Stimulated activated CD8-positive, alpha-beta memory T cell treated with anti-CD3 and anti-CD28 coated beads, Interleukin-15, amount 100 ng/mL, for 4 hours (primary cell): ENCODE measurements around the gene OMD.
A peak's percentile ranks its signal among the peaks of the same experiment; 100 is the strongest.
"Not testable (repeated sequence)": the region's sequence is repeated elsewhere in the genome, so short reads cannot be mapped to it uniquely, and the experiment has no call there.

Experiments used
- DNase-seq, 2 donors: peaks; one replicate each; pipeline ENCODE4 v3.0.0-alpha.2; 2020; ENCODE audit warnings: low read depth in 2 of 2

Gene OMD

DNA sequence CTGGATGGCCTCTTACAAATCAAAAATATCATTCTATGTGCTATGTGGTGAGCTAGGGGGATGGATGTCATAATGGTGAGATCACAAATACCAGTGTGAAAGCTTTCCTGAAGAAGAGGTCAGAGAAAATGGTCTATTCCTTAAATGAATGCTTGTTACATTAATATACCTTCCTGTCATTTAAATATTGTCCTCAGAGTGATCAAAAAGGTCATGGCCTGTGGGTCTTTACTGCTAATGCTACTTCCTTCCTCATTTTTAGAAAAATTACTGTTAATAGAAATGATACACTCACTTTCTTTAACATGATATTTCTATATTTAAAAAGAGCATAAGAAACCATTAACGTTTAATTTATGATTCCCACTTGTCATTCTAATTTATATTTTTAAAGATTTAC, 9.7 kb downstream of the OMD start:
- DNase-seq, result no peak

DNA sequence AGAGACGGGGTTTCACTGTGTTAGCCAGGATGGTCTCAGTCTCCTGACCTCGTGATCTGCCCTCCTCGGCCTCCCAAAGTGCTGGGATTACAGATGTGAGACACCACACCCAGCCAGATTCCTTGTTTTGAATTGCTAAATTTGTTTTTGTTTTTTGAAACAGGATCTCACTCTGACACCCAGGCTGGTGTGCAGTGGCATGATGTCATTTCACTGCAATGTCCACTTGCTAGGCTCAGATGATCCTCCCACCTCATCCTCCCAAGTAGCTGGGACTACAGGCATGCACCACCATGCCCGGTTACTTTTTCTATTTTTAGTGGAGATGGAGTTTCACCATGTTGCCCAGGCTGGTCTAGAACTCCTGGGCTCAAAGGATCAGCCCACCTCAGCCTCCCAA, 13.1 kb downstream of the OMD start:
- DNase-seq, result not testable (repeated sequence)

DNA sequence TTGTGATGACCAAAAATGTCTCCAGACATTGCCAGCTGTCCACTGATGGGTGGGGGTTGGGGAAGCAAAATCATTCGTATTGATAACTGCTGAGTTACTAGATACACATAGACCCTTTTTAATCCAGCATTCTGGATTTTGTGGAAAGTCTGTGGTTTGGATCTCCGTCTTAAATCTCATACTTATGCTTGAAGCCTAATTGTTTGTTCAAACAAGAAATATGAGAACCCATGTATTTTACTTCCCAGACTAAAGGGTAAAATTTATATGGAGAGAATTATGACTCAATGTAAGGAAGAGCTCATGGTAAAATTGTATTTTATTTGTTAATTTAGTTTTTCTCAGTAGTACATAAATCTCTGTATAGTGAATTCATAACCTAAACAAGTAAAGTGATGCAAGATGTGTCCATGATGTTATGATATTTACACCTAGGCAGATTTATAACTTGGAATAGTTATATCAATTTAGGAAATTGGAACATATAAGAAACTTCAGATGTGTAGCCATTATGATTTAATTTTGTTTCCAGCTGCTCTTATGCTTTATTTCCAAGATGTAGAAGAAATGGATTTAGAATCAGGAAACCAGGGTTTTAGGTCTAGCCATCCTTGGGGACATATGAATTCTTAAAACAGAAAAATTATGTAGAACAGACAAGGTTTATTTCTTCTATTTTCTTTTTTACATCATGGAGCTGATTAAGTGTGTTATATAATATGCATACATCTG, 15.4 kb downstream of the OMD start:
- no peak for DNase-seq

DNA sequence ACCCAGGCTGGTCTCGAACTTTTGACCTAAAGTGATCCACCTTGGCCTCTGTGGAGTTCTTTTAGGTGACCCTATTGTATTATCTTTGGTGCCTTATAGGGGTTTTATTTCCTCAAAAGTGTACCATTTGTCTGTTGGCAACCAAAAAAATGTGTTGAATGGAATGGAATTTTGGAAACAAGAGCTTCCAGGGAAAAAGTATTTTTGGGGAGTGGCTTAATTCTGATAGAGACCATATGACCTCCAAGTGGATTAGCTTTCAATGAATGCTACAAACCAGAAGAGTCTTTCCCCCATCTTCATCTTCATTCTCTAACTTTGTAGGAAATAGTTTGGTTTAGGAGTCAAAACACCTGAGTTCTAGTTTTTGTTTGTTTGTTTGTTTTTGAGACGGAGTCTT, 16.5 kb downstream of the OMD start:
- DNase-seq, result no peak

DNA sequence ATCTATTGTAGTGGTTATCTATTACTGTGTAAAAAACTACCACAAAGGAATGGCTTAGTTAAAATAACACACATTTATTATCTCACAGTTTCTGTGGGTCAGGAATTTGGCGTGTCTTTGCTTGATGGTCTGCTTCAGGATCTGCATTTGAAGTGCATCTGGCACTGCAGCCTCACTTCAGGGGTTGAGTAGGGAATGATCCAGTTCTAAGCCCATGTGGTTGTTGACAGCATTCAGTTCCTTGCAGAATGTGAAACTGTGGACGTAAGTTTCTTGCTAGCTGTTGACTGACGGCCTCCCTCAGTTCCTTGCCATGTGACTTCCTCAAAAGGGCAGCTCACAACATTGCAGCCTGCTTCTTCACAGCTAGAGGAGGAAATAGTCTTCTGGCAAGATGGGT, 17.8 kb downstream of the OMD start:
- peak in 1 of 2 donors; percentile 2 for DNase-seq

DNA sequence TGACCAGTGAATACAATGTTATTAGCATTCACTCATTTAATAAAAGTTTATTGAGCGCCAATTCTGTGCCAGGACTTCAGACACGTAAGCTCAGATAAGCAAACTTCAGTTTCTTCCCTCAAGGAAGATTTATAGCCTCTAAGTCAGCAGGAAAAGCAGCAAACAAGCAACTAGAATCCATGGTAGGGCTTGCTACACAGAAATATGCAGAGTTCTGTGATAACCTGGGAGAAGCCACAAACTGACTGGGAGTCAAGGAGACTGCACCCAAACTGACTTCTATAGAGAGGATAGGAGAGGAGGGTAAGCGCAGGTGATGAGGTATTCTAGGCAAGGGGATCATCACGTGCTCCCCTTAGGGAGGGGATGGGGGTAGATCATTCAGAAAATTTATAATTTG, 18.5 kb downstream of the OMD start:
- DNase-seq, result no peak

DNA sequence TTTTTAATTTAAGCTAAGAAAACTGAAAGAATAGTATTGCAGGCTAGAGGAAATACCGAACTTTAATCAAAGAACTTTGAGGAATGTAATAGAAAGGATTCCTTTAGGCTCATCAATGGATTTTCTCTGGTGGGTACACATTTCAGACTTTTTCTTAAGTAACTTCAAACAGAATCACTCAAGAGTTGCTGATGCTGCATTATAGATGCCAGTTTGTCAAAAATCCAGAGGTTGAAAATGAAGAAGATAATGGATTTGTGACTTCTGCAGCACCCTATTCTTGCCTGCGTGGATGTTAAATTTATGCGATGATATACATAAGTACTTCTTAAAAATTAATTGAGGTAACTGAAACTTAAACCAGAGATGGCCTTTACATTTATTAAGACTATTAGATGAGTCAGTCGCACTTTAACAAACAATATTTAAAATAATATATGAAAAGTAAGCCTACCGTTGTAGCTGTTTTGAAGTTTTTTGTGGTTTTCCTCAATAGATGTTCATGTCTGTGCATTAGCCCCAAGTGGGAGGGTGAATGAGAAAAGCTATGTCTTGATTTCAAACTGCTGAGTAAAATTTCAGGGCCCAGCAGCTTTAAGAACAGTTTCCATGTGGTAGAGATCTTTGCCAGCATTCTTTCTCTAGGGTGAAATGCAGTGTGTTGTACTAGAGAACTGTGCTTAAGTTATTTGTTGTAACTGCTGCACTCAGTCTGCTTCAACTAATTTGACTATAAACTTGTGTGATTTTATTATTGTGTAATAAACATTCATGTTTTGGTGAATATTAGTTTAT, 20.0 kb downstream of the OMD start, which contains the start of gene OGN:
Gene OGN (minus strand): TSS at position 537 of the 795 bp plus-strand sequence. CDS start 1,171 bp downstream, outside the sequence.
- no peak for DNase-seq

DNA sequence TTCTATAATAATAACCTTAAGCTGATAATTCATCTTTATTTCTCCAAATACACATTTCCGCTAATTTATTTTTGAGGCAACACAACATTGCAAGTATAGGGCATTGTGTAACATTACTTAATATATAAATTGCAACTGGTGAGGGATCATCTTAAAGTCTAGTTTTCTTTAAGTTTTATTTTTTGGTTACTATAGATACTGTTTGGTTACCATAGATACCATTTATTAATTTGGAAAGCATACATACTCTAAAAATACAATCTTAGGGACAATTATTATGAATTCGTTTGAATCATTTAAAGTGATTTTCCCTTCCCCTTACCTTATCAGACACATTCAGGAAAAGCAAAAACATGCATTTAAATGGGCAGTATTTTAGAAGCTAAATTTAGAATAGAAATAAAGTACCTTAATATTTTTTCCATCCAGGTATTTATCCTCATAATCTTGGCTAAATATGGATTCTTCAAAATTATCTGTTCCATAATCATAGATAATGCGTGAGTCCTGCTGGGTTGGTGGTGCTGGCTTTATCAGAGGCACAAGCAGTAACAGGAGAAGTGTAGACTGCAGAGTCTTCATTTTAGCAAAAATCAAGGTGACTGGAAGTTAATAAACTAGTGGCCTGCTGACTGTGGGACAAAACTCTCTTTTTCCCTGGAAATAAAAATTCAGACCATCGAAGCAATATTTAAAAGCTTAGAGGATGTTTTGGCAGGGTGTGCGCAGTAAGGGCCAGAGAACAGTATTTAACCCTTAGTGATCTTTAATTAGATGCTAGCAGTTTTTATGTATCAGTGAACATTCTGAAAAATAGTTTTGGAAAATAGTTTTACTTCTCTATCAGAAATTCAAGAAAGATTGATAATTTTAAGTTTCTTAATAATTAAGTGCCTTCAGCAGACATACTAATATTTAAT, 21.2 kb downstream of the OMD start:
- no peak for DNase-seq

DNA sequence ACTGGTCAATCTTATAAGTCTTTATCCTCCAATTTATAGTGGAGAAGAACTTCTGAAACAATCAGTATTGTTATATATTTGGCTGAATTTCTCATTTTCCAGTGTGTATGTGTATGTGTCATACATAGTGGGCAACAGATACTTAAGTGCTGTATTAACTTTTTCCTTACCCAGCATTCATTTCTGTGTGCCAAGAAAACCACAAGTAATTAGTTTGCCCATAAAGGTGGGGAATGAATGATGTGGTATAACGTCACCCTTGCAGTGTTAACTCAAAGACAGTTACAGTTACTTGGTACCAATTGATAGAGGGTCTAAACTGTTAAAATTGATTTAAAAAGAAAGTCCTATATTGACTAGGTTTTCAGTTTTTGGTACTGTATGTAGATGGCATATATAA, 21.9 kb downstream of the OMD start:
- DNase-seq, result no peak

DNA sequence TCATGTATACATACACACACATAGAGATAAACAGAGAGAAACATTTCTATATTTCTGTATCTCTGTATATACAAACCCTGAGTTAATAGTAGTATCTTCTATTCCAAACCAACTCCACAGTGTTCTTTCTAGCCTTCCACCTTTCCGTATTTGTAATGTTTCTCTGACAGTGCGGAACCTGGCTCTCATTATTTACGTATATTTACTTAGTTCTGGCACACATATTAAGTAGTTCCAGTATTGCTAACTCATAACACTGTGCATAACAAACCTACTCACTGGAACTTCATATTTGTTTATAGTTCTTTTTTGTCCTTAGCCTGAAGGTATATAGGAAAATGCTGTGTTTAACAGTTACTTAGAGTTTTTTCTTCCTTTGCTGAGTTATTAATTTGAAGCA, 26.4 kb downstream of the OMD start:
- DNase-seq, result no peak

DNA sequence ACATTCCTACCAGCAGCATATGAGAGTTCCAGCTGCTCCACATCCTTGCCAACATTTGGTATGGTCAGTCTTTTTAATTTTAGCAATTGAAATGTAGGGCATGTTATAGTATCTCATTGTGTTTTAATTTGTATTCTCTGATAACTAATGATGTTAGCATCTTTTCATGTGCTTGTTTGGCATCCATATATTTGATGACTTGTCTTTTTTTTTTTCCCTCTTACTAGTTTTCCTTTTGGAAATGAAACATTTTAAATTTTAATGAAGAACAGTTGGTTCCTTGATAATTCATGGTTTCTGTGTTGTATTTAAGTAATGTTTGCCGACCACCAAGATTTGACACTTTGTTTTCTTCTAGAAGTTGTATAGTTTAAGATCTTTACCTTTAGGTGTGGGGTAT, 28.7 kb downstream of the OMD start:
- DNase-seq, result no peak

DNA sequence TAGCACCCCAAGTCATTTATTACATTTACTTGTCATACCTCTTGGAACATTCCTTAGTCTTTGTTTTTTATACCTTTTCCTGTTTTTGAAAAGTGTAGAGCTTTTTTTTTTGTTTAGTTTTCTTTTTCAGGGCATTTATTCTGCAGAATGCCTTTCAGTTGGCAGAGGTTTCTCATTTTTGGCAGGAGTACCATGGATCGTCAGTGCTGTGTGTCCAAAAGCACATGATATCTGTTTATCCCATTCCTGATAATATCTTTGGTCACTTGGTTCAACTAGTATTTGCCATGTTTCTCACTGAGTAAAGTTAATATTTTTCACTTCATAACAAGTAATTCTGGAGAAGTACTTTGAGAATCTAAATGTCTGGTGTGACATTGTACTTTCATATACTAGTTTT, 30.6 kb downstream of the OMD start:
- no peak for DNase-seq

DNA sequence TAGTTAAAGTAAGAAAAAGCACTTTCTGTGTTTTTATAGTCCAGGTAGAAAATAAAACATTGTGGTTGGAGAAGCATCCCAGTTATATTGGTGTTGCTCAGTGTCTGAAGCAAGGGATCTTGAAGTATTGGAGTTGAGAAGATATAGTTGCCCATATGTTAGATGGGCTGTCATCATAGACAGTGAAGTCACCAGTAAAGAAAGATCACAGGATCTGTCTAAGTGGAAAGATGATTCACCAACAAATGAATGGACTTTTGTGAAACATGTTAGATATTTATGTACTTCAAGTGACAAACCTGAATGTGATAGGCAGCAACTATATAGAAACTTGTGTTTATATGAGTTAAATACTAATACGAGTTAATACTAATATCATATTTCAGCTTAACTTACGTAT, 31.6 kb downstream of the OMD start:
- DNase-seq, result no peak

DNA sequence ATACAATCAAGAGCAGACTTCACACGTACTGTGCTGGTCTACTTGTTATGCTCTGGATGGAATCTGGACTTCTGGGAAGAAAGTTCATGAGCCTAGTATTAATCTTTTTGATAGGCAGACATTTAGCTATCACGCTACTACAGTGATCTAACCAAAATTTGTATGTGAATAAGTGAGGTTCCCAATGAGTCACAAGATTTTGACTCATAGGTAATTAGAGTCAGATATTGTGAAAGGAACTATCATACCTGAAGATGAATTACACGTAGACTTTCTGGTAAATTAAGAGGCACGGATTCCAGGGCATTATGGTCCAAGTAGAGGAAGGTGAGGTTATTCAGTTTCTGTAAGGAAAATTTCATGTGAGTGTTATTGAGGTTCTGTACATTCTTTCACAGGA, 38.3 kb downstream of the OMD start:
- no peak for DNase-seq

DNA sequence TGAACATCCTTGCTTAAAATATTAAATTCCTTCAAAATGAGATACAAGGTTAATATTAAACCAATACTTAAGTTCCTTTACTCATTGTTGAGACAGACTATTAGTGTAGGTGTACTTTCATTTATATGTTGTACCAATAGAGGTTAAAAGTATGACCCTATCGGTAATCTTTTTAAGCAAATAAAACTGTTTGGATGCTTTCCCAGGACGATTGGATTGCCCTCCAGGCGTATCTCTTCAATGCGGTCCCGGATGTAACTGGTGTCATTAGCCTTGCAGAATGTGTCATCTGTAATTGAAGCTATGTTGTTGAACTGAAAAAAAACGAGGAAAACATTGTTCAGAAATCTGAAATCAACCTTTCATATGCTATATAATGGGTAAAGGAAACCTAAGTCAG, 38.8 kb downstream of the OMD start:
- no peak for DNase-seq

DNA sequence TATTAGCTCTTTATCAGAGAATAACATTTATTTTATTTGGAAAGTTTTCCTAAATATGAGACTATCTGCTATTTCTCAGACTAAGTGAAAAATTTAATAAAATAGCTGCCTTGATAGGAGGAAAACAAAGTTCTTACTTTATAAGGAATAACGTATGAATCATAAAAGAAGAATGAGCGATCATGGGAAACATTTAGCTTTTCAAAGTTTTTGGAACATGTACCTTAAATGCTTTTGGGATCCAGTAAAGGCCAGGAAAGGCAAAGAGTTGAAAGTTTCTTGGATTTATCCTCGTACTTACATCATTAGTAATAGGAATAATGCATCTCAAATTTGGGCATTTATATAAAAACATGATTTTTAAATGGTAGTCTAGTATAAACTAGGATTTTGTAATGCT, 39.3 kb downstream of the OMD start:
- DNase-seq, result no peak

DNA sequence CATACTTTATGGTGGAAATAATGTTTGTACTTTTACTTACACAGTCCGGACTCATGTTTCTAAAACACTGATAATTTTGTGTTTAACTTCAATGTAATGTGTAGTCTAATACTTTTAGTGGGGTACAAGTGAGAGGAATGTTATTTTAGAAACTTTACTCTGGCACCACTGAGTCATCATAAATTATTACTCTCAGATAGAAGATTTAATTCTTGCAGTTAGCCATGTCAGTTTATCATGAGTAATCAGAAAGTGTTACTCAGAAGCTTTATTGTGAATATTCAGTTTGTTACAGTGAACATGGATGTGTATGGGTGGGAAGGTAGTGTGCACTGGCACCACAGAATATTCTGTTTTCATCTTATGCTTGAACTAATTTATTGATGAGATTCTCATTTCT, 39.9 kb downstream of the OMD start:
- no peak for DNase-seq

DNA sequence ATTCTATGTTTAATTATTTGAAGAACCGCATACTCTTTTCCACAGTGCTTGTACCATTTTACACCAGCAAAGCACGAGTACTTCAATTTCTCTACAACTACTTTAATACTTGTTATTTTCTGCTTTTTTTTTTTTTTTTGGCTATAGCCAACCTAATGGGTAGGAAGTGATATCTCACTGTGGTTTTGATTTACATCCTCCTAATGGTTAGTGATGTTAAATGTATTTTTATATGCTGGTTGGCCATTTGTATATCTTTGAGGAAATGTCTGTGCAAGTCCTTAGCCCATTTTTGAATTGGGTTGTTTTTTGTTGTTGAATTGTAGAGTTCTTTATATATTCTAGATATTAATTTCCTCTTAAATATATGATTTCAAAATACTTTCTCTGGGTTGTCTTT, 42.5 kb downstream of the OMD start:
- no peak for DNase-seq

DNA sequence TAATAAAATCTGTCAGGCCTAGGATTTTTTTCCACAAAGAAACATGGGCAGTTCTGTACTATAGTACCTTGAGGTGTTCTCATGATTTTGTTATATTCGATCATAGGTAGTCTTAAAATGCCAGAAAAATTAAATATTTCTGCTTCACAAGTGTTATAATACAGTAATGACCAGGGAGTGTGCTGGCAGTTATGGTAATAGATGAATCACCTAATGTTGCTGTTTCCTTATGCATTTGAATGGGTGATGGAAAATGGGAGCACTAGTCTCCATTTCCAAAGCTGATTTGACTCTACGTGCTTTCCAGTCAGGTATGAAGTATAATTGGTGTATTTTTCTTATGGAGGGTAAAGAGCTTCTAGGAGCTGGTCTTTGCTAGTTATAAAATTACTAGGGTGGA, 43.7 kb downstream of the OMD start:
- no peak for DNase-seq

DNA sequence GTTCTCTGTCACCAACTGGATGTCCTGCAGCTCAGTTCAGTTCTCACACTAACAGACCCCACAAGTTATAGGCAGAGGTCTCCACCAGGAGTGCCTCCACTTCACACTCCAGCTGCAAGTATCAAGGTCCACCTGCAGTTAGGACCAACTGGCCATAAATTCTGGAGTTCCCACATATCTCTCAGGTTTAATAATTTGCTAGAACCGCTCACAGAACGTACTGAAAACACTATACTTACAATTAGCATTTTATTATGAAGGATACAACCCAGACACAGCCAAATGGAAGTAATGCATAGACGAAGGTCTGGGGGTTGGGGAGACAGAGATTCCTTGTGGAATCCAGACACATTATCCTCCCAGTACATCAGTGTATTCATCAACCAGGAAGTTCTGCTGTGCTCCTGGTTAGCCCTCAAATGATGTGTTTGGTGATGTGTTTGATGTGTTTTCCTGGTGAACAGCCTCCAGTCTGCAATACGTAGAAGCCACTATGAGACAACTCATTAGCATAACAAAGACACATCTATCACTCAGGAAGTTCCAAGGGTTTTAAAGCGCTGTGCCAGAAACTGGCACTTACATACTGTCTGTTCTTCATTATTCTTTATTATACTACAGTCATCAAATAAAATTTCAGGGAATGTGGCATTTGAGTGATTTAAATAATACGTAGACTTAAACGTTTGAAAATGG, 45.3 kb downstream of the OMD start:
- no peak for DNase-seq

DNA sequence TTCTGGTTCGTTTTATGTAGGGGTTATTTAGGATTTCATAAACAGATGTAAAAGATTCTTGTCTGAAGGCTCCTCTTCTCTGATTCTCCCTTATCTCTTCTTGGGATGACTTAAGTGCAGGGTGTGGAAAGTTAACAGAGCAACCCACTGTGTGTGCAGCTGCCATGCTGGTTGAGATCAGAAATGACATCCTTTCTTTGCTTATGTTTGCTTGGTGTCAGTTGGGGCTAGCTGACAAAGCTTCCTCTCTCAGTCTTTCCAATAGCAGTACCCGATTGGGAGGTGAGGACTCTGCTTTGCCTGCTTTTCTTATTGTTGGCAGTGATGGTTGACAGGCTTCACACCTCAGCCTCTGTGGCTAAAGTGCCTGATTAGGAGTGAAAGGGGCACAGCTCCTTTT, 46.4 kb downstream of the OMD start:
- DNase-seq, result no peak

DNA sequence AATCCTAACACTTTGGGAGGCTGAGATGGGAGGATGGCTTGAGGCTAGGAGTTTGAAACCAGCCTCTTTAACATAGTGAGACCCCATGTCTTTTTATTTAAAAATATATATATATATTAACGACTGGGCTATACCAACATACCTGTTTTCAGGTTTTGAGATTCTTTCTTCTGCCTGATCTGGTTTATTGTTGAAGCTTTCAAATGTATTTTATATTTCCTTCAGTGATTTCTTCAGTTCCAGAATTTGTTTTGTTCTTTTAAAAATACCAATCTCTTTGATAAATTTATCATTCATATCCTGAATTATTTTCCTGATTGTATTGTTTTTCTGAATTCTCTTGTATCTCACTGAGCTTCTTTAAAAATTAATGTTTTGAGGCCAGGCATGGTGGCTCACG, 51.1 kb downstream of the OMD start:
- no peak for DNase-seq
